ENCODE results near the gene IRF9. TPM values are rescaled to one million over a fixed set of nuclear protein-coding genes. Genes with fewer than 3 reads are reported as not detected.

The IRF9 gene
- total and polyA plus RNA-seq, 2 of the 13 experiments (the other 11 are each of a cell fraction or from before 2014, with no cell fraction given) = 14.9 to 49.7 TPM

- peak; percentile 23; the same call in 1 of the 2 replicates for TF ChIP-seq ZNF598 (CRISPR knock-in tag; IDR thresholded peaks at IDR 0.05; ENCODE audit: borderline replicate concordance)
- no peak for TF ChIP-seq ZBTB21 (CRISPR knock-in tag; IDR thresholded peaks at IDR 0.05)
- TF ChIP-seq ZFP36 (IDR thresholded peaks at IDR 0.05; ENCODE audit: borderline replicate concordance, low read depth, low read length, partially characterized antibody) = no peak
- TF ChIP-seq FOXJ3 (CRISPR knock-in tag; IDR thresholded peaks at IDR 0.05; ENCODE audit: borderline replicate concordance) = no peak
- TF ChIP-seq SAP130 (CRISPR knock-in tag; IDR thresholded peaks at IDR 0.05; ENCODE audit: low read depth) = peak; percentile 89
- TF ChIP-seq NR2F2 (IDR thresholded peaks at IDR 0.05; ENCODE audit: borderline replicate concordance, low read depth) = no peak
- no peak for TF ChIP-seq ZFP82 (CRISPR knock-in tag; IDR thresholded peaks at IDR 0.05; ENCODE audit: borderline replicate concordance)
- no peak for TF ChIP-seq SP4 (CRISPR knock-in tag; IDR thresholded peaks at IDR 0.05)
- no peak; the same call in 1 of the 2 replicates for TF ChIP-seq CSRNP1 (CRISPR knock-in tag; IDR thresholded peaks at IDR 0.05)
- TF ChIP-seq MZF1 (CRISPR knock-in tag; IDR thresholded peaks at IDR 0.05; ENCODE audit: borderline replicate concordance) = peak; percentile 91; the same call in 1 of the 2 replicates
- TF ChIP-seq PHF8 (CRISPR knock-in tag; IDR thresholded peaks at IDR 0.05) = peak; percentile 80
- no peak; the same call in 1 of the 2 replicates for TF ChIP-seq ZNF124 (CRISPR knock-in tag; IDR thresholded peaks at IDR 0.05)
- no peak for TF ChIP-seq FLYWCH1 (CRISPR knock-in tag; IDR thresholded peaks at IDR 0.05)
- TF ChIP-seq ZNF496 (CRISPR knock-in tag; IDR thresholded peaks at IDR 0.05; ENCODE audit: insufficient replicate concordance) = no peak
- TF ChIP-seq ZNF234 (CRISPR knock-in tag; conservative IDR thresholded peaks at IDR 0.05) = no peak
- peak; percentile 78 for TF ChIP-seq KMT2B (CRISPR knock-in tag; IDR thresholded peaks at IDR 0.05)
- TF ChIP-seq ZFYVE20 (CRISPR knock-in tag; IDR thresholded peaks at IDR 0.05; ENCODE audit: borderline replicate concordance, low read depth) = no peak
- 0 out of 2 replicates have a peak, but pooled peaks have one; percentile 2 for TF ChIP-seq ZSCAN25 (CRISPR knock-in tag; IDR thresholded peaks at IDR 0.05)
- TF ChIP-seq PHB2 (IDR thresholded peaks at IDR 0.05; ENCODE audit: partially characterized antibody) = no peak
- TF ChIP-seq ZNF512B (CRISPR knock-in tag; IDR thresholded peaks at IDR 0.05; ENCODE audit: borderline replicate concordance) = no peak
- TF ChIP-seq NPAS2 (CRISPR knock-in tag; IDR thresholded peaks at IDR 0.05; ENCODE audit: borderline replicate concordance) = no peak
- peak; percentile 85 for TF ChIP-seq ELK4 (CRISPR knock-in tag; IDR thresholded peaks at IDR 0.05; ENCODE audit: borderline replicate concordance)
- TF ChIP-seq ZMYM4 (CRISPR knock-in tag; IDR thresholded peaks at IDR 0.05) = no peak
- no peak for TF ChIP-seq SNRNP70 (IDR thresholded peaks at IDR 0.05; ENCODE audit: low read depth, low read length)
- TF ChIP-seq ZNF605 (CRISPR knock-in tag; IDR thresholded peaks at IDR 0.05) = no peak
Observed at GRCh38 chr14:24146978-24147760, 13.9 kb upstream of the IRF9 start, which contains the start of gene RNF31 (continued).

All from HepG2 (cell line).